ENCODE data around the gene TLK2.
"Not testable (repeated sequence)": the region's sequence is repeated elsewhere in the genome, so short reads cannot be mapped to it uniquely, and the experiment has no call there.

GRCh38 chr17:62445791-62446190 lies 32.8 kb upstream of the TLK2 start:
- not testable (repeated sequence) for TF ChIP-seq CREB1 (CRISPR knock-in tag; IDR thresholded peaks at IDR 0.05); ESRRA (CRISPR knock-in tag; IDR thresholded peaks at IDR 0.05; ENCODE audit: borderline replicate concordance); NR2C2 (CRISPR knock-in tag; IDR thresholded peaks at IDR 0.05); CTCF (IDR thresholded peaks at IDR 0.05); ZNF232 (CRISPR knock-in tag; IDR thresholded peaks at IDR 0.05); GABPB1 (CRISPR knock-in tag; IDR thresholded peaks at IDR 0.05); SP1 (CRISPR knock-in tag; conservative IDR thresholded peaks at IDR 0.05); ZNF317 (CRISPR knock-in tag; IDR thresholded peaks at IDR 0.05; ENCODE audit: borderline replicate concordance, low read depth); NR3C1 (CRISPR knock-in tag; conservative IDR thresholded peaks at IDR 0.05; ENCODE audit: low read depth); RELA (CRISPR knock-in tag; IDR thresholded peaks at IDR 0.05; ENCODE audit: borderline replicate concordance)
